H9 (cell line): ENCODE data around the gene RNF31. TPM values are rescaled to one million over a fixed set of nuclear protein-coding genes. Genes with fewer than 3 reads are reported as not detected.
A peak's percentile ranks its signal among the peaks of the same experiment; 100 is the strongest.

Experiments
- DNase-seq: peaks from one replicate; pipeline ENCODE4 v3.0.0-alpha.2; 2017
- H2AFZ ChIP-seq: one replicate; pipeline ENCODE4 v1.6.1; 2013; ENCODE audit warnings: mild to moderate bottlenecking, low read length, control low read depth, moderate library complexity
- H2AK5ac ChIP-seq: 2 replicates; pipeline ENCODE4 v1.6.1; 2013; ENCODE audit warnings: low read length, control low read depth, mixed read lengths; ENCODE audit not compliant: insufficient read length
- H2BK120ac ChIP-seq: one replicate; pipeline ENCODE4 v1.6.1; 2013; ENCODE audit warnings: low read depth, mild to moderate bottlenecking, low read length, control low read depth, inconsistent platforms; ENCODE audit not compliant: poor library complexity, severe bottlenecking
- H2BK12ac ChIP-seq: 2 replicates; pipeline ENCODE4 v1.6.1; 2013; ENCODE audit warnings: low read length, control low read depth, mixed read lengths, low read depth; ENCODE audit not compliant: insufficient read length
- H2BK15ac ChIP-seq: 2 replicates; pipeline ENCODE4 v1.6.1; 2013; ENCODE audit warnings: low read depth, low read length, control low read depth
- H2BK20ac ChIP-seq: one replicate; pipeline ENCODE4 v1.6.1; 2013; ENCODE audit warnings: low read depth, mild to moderate bottlenecking, low read length, control low read depth, inconsistent platforms; ENCODE audit not compliant: poor library complexity, severe bottlenecking
- H2BK5ac ChIP-seq: 2 replicates; pipeline ENCODE4 v1.6.1; 2013; ENCODE audit warnings: low read length, control low read depth, mixed read lengths; ENCODE audit not compliant: insufficient read length
- H3K14ac ChIP-seq: 2 replicates; pipeline ENCODE4 v1.6.1; 2013; ENCODE audit warnings: low read length, control low read depth; ENCODE audit not compliant: insufficient read depth
- H3K18ac ChIP-seq: 2 replicates; pipeline ENCODE4 v1.6.1; 2013; ENCODE audit warnings: low read depth, mild to moderate bottlenecking, mixed read lengths, low read length, control low read depth; ENCODE audit not compliant: insufficient read length
- H3K23ac ChIP-seq: 2 replicates; pipeline ENCODE4 v1.6.1; 2013; ENCODE audit warnings: low read length, control low read depth, mixed read lengths, low read depth; ENCODE audit not compliant: insufficient read length
- H3K23me2 ChIP-seq: 2 replicates; pipeline ENCODE4 v1.6.1; 2013; ENCODE audit warnings: low read depth, mild to moderate bottlenecking, mixed read lengths, low read length, control low read depth; ENCODE audit not compliant: insufficient read length, poor library complexity, severe bottlenecking
- H3K27ac ChIP-seq: 2 replicates; pipeline ENCODE4 v1.5.1; 2013; ENCODE audit warnings: low read length, control low read depth, mixed read lengths, low read depth; ENCODE audit not compliant: insufficient read length
- H3K27me3 ChIP-seq: 2 replicates; pipeline ENCODE4 v1.6.1; 2013; ENCODE audit warnings: low read length, control low read depth, inconsistent platforms; ENCODE audit not compliant: insufficient read depth
- H3K4ac ChIP-seq: 2 replicates; pipeline ENCODE4 v1.6.1; 2013; ENCODE audit warnings: low read depth, mild to moderate bottlenecking, control low read depth, inconsistent platforms, low read length, moderate library complexity
- H3K4me1 ChIP-seq: 2 replicates; pipeline ENCODE4 v1.6.1; 2013; ENCODE audit warnings: low read length, control low read depth, inconsistent platforms; ENCODE audit not compliant: insufficient read depth
- H3K4me2 ChIP-seq: 2 replicates; pipeline ENCODE4 v1.6.1; 2013; ENCODE audit warnings: low read length, control low read depth, mixed read lengths; ENCODE audit not compliant: insufficient read length, insufficient read depth
- H3K56ac ChIP-seq: 2 replicates; pipeline ENCODE4 v1.6.1; 2013; ENCODE audit warnings: low read depth, mild to moderate bottlenecking, mixed read lengths, low read length, control low read depth; ENCODE audit not compliant: insufficient read length
- H3K79me1 ChIP-seq: 2 replicates; pipeline ENCODE4 v1.6.1; 2013; ENCODE audit warnings: low read depth, mild to moderate bottlenecking, moderate library complexity, low read length, control low read depth, inconsistent platforms; ENCODE audit not compliant: insufficient read depth, poor library complexity, severe bottlenecking
- H3K79me2 ChIP-seq: 2 replicates; pipeline ENCODE4 v1.6.1; 2013; ENCODE audit warnings: low read length, control low read depth, inconsistent platforms; ENCODE audit not compliant: insufficient read depth
- H3K9ac ChIP-seq: 2 replicates; pipeline ENCODE4 v1.6.1; 2013; ENCODE audit warnings: low read length, control low read depth, mixed read lengths; ENCODE audit not compliant: insufficient read length; ENCODE audit errors: extremely low read depth
- H3K9me3 ChIP-seq: one replicate; pipeline ENCODE4 v1.6.1; 2013; ENCODE audit warnings: low read depth, low read length, inconsistent platforms; ENCODE audit not compliant: control insufficient read depth
- H3T11ph ChIP-seq: one replicate; pipeline ENCODE4 v1.6.1; 2013; ENCODE audit warnings: mild to moderate bottlenecking, low read length, control low read depth, inconsistent platforms
- H4K20me1 ChIP-seq: one replicate; pipeline ENCODE4 v1.6.1; 2013; ENCODE audit not compliant: control insufficient read depth, insufficient read length, insufficient read depth
- H4K5ac ChIP-seq: 2 replicates; pipeline ENCODE4 v1.6.1; 2013; ENCODE audit warnings: low read depth, mild to moderate bottlenecking, mixed read lengths, low read length, control low read depth; ENCODE audit not compliant: insufficient read length
- H4K8ac ChIP-seq: replicated peaks from 2 replicates; pipeline ENCODE4 v1.6.1; 2013; ENCODE audit warnings: low read length, control low read depth, mixed read lengths, low read depth; ENCODE audit not compliant: insufficient read length
- H4K91ac ChIP-seq: 2 replicates; pipeline ENCODE4 v1.6.1; 2013; ENCODE audit warnings: low read depth, mild to moderate bottlenecking, moderate library complexity, mixed read lengths, low read length, control low read depth; ENCODE audit not compliant: insufficient read length
- H3K27ac Mint-ChIP-seq, 3 experiments: 2 replicates in 2 of 3; 3 replicates in 1 of 3; pipeline ENCODE4 v1.8.0; 2020 to 2021; ENCODE audit warnings: mixed read lengths in 3 of 3, mild to moderate bottlenecking in 1 of 3, moderate library complexity in 1 of 3
- H3K27me3 Mint-ChIP-seq: 2 replicates; pipeline ENCODE4 v1.8.0; 2021; ENCODE audit warnings: low read depth, mild to moderate bottlenecking, moderate library complexity, mixed read lengths
- H3K36me3 Mint-ChIP-seq, 3 experiments: 2 replicates in 2 of 3; 3 replicates in 1 of 3; pipeline ENCODE4 v1.8.0; 2020 to 2021; ENCODE audit warnings: low read depth in 3 of 3, mixed read lengths in 3 of 3; ENCODE audit not compliant: insufficient read depth in 1 of 3
- H3K4me1 Mint-ChIP-seq, 2 experiments: 2 replicates each; pipeline ENCODE4 v1.8.0; 2020; ENCODE audit warnings: mixed read lengths in 2 of 2
- H3K4me3 Mint-ChIP-seq, 2 experiments: 2 replicates in 1 of 2; 3 replicates in 1 of 2; pipeline ENCODE4 v1.8.0; 2020 to 2021; ENCODE audit warnings: mild to moderate bottlenecking in 2 of 2, mixed read lengths in 2 of 2, moderate library complexity in 1 of 2
- H3K9me3 Mint-ChIP-seq, 2 experiments: 2 replicates in 1 of 2; 3 replicates in 1 of 2; pipeline ENCODE4 v1.8.0; 2020; ENCODE audit warnings: mild to moderate bottlenecking in 2 of 2, mixed read lengths in 2 of 2, moderate library complexity in 1 of 2
- WGBS: extraction: QIAGEN DNeasy Blood & Tissue Kit; methylation state at CpG from one replicate; pipeline ENCODE4 v1.1.7; 2013; ENCODE audit warnings: missing lambda C conversion rate, low lambda C conversion rate, mixed read lengths; ENCODE audit not compliant: insufficient read length; ENCODE audit errors: extremely low coverage; 5-methylcytosine and 5-hydroxymethylcytosine counted together
- total RNA-seq: library from RNA; stranded (reverse); gene quantifications from 2 replicates; pipeline ENCODE4 v1.2.1, GENCODE V29; 2021
- TF ChIP-seq, protein P1 (sequence below): fragments of 200-600 bp; sonication (generic); conservative IDR thresholded peaks from 3 replicates; pipeline ENCODE4 v1.8.0; 2021; ENCODE audit warnings: antibody characterized with exemption, mild to moderate bottlenecking

Gene RNF31
- total RNA-seq, 1 experiment from 2014 or later = 87.3 TPM

DNA sequence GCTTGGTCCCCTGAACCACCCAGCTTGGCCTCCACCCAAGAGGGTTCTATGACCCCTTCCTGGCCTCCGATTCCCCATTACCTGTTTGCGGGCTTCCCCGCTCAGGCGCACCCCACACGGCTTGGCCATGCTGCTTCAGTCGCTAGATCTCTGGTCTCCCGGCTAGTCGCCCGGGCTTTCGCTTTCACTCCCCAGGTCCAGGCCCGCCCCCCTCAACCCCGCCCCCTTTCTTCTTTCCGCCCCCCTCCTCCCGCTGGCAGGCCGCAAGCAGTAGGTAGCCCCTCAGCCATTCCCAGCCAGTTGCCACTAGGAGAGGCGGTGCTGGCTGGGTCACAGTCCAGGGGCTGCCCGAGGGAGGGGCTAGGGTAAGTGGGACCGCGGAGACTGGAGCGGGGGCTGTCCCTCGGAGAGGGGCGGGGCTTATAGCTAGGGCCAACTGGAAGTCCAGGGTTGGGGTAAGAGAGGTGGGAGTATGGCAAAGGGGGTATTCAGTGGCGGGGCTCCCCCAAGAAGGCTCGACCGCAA, 783 bp upstream of the RNF31 start, which contains the start of gene PSME2:
Gene PSME2 (minus strand): TSS at position 158 of the 525 bp plus-strand sequence. CDS start 29 bp downstream, at position 129.
- no peak within 1 kb of the TSS for H4K8ac ChIP-seq
- Mint-ChIP-seq H3K9me3 (no peaks in the 10 kb centered on the region), H3K27ac (peak within 1 kb of the TSS; percentile 96 to 99 (median 98)), H3K27me3 (no peaks in the 10 kb centered on the region), H3K4me1 (peaks cover 24% of the 10 kb centered on the region in 2 experiments), H3K36me3 (peaks cover 15 to 58% (median 55%) of the 10 kb centered on the region in 3 experiments), H3K4me3 (peak within 1 kb of the TSS; percentile 96 to 99)
- no peak within 1 kb of the TSS for H2AK5ac ChIP-seq
- no peak within 1 kb of the TSS for H3T11ph ChIP-seq
- no peak within 1 kb of the TSS for H3K27ac ChIP-seq
- H4K20me1 ChIP-seq = no peaks in the 10 kb centered on the region
- H3K79me1 ChIP-seq = peaks cover 4% of the 10 kb centered on the region
- peak within 1 kb of the TSS; percentile 77 for H3K18ac ChIP-seq
- peaks cover 19% of the 10 kb centered on the region for H3K23me2 ChIP-seq
- H3K23ac ChIP-seq = no peak within 1 kb of the TSS
- H2BK20ac ChIP-seq = no peak within 1 kb of the TSS
- H4K91ac ChIP-seq = no peak within 1 kb of the TSS
- no peaks in the 10 kb centered on the region for H3K9me3 ChIP-seq
- peaks cover 8% of the 10 kb centered on the region; the same call in 1 of the 2 replicates for H3K79me2 ChIP-seq
- H3K4me2 ChIP-seq = peak within 1 kb of the TSS; percentile 83
- no peak within 1 kb of the TSS for H2BK15ac ChIP-seq
- TF ChIP-seq, protein P1, sequence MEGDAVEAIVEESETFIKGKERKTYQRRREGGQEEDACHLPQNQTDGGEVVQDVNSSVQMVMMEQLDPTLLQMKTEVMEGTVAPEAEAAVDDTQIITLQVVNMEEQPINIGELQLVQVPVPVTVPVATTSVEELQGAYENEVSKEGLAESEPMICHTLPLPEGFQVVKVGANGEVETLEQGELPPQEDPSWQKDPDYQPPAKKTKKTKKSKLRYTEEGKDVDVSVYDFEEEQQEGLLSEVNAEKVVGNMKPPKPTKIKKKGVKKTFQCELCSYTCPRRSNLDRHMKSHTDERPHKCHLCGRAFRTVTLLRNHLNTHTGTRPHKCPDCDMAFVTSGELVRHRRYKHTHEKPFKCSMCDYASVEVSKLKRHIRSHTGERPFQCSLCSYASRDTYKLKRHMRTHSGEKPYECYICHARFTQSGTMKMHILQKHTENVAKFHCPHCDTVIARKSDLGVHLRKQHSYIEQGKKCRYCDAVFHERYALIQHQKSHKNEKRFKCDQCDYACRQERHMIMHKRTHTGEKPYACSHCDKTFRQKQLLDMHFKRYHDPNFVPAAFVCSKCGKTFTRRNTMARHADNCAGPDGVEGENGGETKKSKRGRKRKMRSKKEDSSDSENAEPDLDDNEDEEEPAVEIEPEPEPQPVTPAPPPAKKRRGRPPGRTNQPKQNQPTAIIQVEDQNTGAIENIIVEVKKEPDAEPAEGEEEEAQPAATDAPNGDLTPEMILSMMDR = no peak
- WGBS = no CpG with 5 or more reads among the region's 25 CpGs
- H2AFZ ChIP-seq = no peak within 1 kb of the TSS
- H2BK120ac ChIP-seq = no peak within 1 kb of the TSS
- peak; percentile 99 for DNase-seq
- no peak within 1 kb of the TSS for H3K56ac ChIP-seq
- no peaks in the 10 kb centered on the region for H3K4me1 ChIP-seq
- peak within 1 kb of the TSS; percentile 81; the same call in 1 of the 2 replicates for H3K14ac ChIP-seq
- no peak within 1 kb of the TSS for H4K5ac ChIP-seq
- peak within 1 kb of the TSS; percentile 86 for H3K9ac ChIP-seq
- H2BK12ac ChIP-seq = no peak within 1 kb of the TSS
- H2BK5ac ChIP-seq = no peak within 1 kb of the TSS
- no peak within 1 kb of the TSS for H3K4ac ChIP-seq
- no peaks in the 10 kb centered on the region for H3K27me3 ChIP-seq
